ENCODE results near the gene CCL4L2.
"Not testable (repeated sequence)": the region's sequence is repeated elsewhere in the genome, so short reads cannot be mapped to it uniquely, and the experiment has no call there.

GRCh38 chr17:36189993-36190392 lies 20.9 kb upstream of the CCL4L2 start:
- TF ChIP-seq CTCF (IDR thresholded peaks at IDR 0.05); POLR2AphosphoS5 (IDR thresholded peaks at IDR 0.05; ENCODE audit: low read depth, low read length): not testable (repeated sequence)

Data from Panc1 (cell line).